Left lung (tissue), 10 donors: ENCODE results near the gene ATP6V1G3. TPM values are rescaled to one million over a fixed set of nuclear protein-coding genes. Genes with fewer than 3 reads are reported as not detected.
A peak's percentile ranks its signal among the peaks of the same experiment; 100 is the strongest.

Experiments used
- ATAC-seq: fragments of 200-7000 bp; cut with Tn5 transposase; one replicate; pipeline ENCODE4 v1.9.1; 2020; ENCODE audit warnings: moderate library complexity
- DNase-seq, 4 donors: peaks; one replicate each; pipeline ENCODE4 v3.0.0-alpha.2; 2013 to 2020
- H3K27ac ChIP-seq, 2 donors: fragments of 200-600 bp; sonication (generic) in 1 of 2; one replicate each; pipeline versions ENCODE4 v1.5.0 to v1.8.0; 2020 to 2021
- H3K27me3 ChIP-seq, 2 donors: fragments of 200-600 bp; sonication (generic) in 1 of 2; one replicate each; pipeline versions ENCODE4 v1.5.0 to v1.8.0; 2020 to 2021
- H3K36me3 ChIP-seq, 2 donors: fragments of 200-600 bp; sonication (generic) in 1 of 2; one replicate each; pipeline versions ENCODE4 v1.5.0 to v1.8.0; 2020 to 2021
- H3K4me1 ChIP-seq, 2 donors: fragments of 200-600 bp; one replicate each; pipeline ENCODE4 v1.8.0; 2021
- H3K4me3 ChIP-seq, 2 donors: fragments of 200-600 bp; sonication (generic) in 1 of 2; one replicate each; pipeline versions ENCODE4 v1.5.0 to v1.8.0; 2020 to 2021; ENCODE audit warnings: mild to moderate bottlenecking in 1 of 2
- H3K9me3 ChIP-seq, 2 donors: fragments of 200-600 bp; sonication (generic) in 1 of 2; one replicate each; pipeline versions ENCODE4 v1.5.0 to v1.8.0; 2020 to 2021
- intact Hi-C, 2 donors: fragments of 100-400 bp; cut with DNase I; formaldehyde crosslinking; loops; one replicate each; pipeline versions ENCODE4 v1.11.2 to v1.14.2; 2022
- polyA plus RNA-seq, 6 donors: library from polyadenylated mRNA; unstranded; fragments of 120-200 nt; gene quantifications; one replicate each; pipeline ENCODE4 v1.2.1, GENCODE V29; 2013; ENCODE audit not compliant: insufficient read length in 6 of 6
- total RNA-seq, 2 donors: library from RNA; stranded (reverse); fragmentation: NEBNext Ultra II Directional; extraction: Animal tissue kit (Norgen Biotek cat#: 25700); gene quantifications; one replicate each; pipeline ENCODE4 v1.2.1, GENCODE V29; 2021
- TF ChIP-seq, protein P1 (sequence below), 2 donors: fragments of 200-600 bp; sonication (generic) in 1 of 2; IDR thresholded peaks; one replicate each; pipeline versions ENCODE4 v1.5.0 to v1.8.0; 2021; ENCODE audit warnings: antibody characterized with exemption in 2 of 2
- donor health status: DM: no; HTN: yes; CAD: no.
- donor health status: DM: no; HTN: no; CAD: no.

Gene ATP6V1G3
- total and polyA plus RNA-seq, 8 donors, result not detected

- Histone ChIP-seq H3K9me3 (no peaks in the 10 kb centered on the region), H3K27me3 (no peaks in the 10 kb centered on the region), H3K4me1 (no peaks in the 10 kb centered on the region), H3K27ac (no peak overlapping the region), H3K36me3 (no peaks in the 10 kb centered on the region), H3K4me3 (no peak overlapping the region)
- TF ChIP-seq, protein P1, sequence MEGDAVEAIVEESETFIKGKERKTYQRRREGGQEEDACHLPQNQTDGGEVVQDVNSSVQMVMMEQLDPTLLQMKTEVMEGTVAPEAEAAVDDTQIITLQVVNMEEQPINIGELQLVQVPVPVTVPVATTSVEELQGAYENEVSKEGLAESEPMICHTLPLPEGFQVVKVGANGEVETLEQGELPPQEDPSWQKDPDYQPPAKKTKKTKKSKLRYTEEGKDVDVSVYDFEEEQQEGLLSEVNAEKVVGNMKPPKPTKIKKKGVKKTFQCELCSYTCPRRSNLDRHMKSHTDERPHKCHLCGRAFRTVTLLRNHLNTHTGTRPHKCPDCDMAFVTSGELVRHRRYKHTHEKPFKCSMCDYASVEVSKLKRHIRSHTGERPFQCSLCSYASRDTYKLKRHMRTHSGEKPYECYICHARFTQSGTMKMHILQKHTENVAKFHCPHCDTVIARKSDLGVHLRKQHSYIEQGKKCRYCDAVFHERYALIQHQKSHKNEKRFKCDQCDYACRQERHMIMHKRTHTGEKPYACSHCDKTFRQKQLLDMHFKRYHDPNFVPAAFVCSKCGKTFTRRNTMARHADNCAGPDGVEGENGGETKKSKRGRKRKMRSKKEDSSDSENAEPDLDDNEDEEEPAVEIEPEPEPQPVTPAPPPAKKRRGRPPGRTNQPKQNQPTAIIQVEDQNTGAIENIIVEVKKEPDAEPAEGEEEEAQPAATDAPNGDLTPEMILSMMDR (IDR thresholded peaks at IDR 0.05), result no peak
- ATAC-seq (no peak), DNase-seq (no peak)
- intact Hi-C loops, result no loop called here
These were observed 23.1 kb upstream of the ATP6V1G3 start for GRCh38 chr1:198563583-198563982.

DNA sequence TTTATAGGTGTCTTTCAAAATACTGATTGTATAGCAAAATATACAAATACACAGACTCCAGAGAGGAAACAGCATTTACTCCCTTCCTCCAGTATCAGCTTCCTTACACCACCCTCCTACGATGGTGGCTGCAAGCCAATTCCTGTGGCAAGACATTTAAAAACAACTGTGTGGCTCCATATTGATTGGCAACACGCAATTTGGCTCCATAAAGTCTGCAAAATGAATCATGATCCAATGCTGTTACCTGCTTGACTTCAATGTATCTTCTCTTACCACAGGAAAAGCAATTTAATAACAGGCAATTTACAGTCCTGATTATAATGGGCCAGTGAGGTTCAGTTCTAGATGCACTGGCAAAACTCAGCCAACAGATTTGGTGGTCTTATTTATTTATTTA is 19.7 kb upstream of the ATP6V1G3 start:
- H3K27me3 ChIP-seq, result no peaks in the 10 kb centered on the region
- intact Hi-C loops, result no loop called here
- no peak overlapping the region for H3K4me3 ChIP-seq
- peaks cover 0 to 8% of the 10 kb centered on the region in 2 donors for H3K4me1 ChIP-seq
- H3K27ac ChIP-seq, result no peak overlapping the region
- H3K36me3 ChIP-seq, result no peaks in the 10 kb centered on the region
- DNase-seq, result peak in 1 of 4 donors; percentile 42
- no peaks in the 10 kb centered on the region for H3K9me3 ChIP-seq
- ATAC-seq, result no peak
- TF ChIP-seq, protein P1 (IDR thresholded peaks at IDR 0.05), result no peak

- ATAC-seq, result no peak
- intact Hi-C loops, result no loop called here
- TF ChIP-seq, protein P1 (IDR thresholded peaks at IDR 0.05), result no peak
- Histone ChIP-seq H3K9me3 (no peaks in the 10 kb centered on the region), H3K36me3 (no peaks in the 10 kb centered on the region), H3K4me3 (no peak overlapping the region), H3K27me3 (no peaks in the 10 kb centered on the region), H3K27ac (no peak overlapping the region), H3K4me1 (peaks cover 0 to 8% of the 10 kb centered on the region in 2 donors)
- no peak for DNase-seq
These were observed 18.9 kb upstream of the ATP6V1G3 start for GRCh38 chr1:198559362-198559761.

DNA sequence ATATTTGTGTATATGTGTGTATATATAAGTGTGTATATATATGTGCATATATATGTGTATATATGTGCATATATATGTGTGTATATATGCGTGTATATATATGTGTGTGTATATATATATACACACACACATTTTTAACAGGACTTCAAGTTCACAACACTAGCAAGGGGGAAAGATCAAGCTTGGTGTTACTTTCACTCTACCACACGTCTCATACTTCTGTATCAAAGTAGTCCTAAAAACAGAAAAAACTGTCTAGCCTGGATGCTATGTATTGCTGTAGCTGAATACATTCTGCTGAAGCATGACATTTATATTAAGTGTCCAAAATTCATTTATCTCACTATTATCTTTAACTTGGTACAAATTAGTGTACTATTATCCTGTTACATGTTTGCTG is 17.9 kb upstream of the ATP6V1G3 start:
- Histone ChIP-seq H3K36me3 (no peaks in the 10 kb centered on the region), H3K4me1 (peaks cover 0 to 8% of the 10 kb centered on the region in 2 donors), H3K9me3 (no peaks in the 10 kb centered on the region), H3K27ac (no peak overlapping the region), H3K4me3 (no peak overlapping the region), H3K27me3 (no peaks in the 10 kb centered on the region)
- ATAC-seq (no peak), DNase-seq (no peak)
- intact Hi-C loops, result no loop called here
- TF ChIP-seq, protein P1 (IDR thresholded peaks at IDR 0.05), result no peak

GRCh38 chr1:198556971-198557370 is 16.5 kb upstream of the ATP6V1G3 start:
- no peaks in the 10 kb centered on the region for H3K9me3 ChIP-seq
- TF ChIP-seq, protein P1 (IDR thresholded peaks at IDR 0.05), result no peak
- no peaks in the 10 kb centered on the region for H3K36me3 ChIP-seq
- no peak overlapping the region for H3K4me3 ChIP-seq
- peaks cover 0 to 8% of the 10 kb centered on the region in 2 donors for H3K4me1 ChIP-seq
- ATAC-seq (peak; percentile 66), DNase-seq (peak in 2 of 4 donors; percentile 10 to 40)
- intact Hi-C loops, result no loop called here
- H3K27me3 ChIP-seq, result no peaks in the 10 kb centered on the region
- H3K27ac ChIP-seq, result peak overlapping the region in 1 of 2 donors; percentile 63
